Smooth muscle cell (in vitro differentiated cells): ENCODE measurements around the gene CHRM2. TPM values are rescaled to one million over a fixed set of nuclear protein-coding genes. Genes with fewer than 3 reads are reported as not detected.

Experiments
- DNase-seq: peaks from one replicate; lab custom pipeline; 2025; ENCODE audit not compliant: unreplicated experiment; lab: John Stamatoyannopoulos, UW
- H2AFZ ChIP-seq: fragments of 200-600 bp; sonication (generic); 2 replicates; pipeline ENCODE4 v1.6.0; 2016; ENCODE audit warnings: antibody characterized with exemption, low read depth, mild to moderate bottlenecking
- H3F3A ChIP-seq: fragments of 200-600 bp; sonication (generic); 2 replicates; pipeline ENCODE4 v1.6.0; 2017; ENCODE audit warnings: antibody characterized with exemption, low read depth
- H3K27ac ChIP-seq: fragments of 200-600 bp; sonication (generic); 2 replicates; pipeline ENCODE4 v1.5.1; 2016; ENCODE audit warnings: low read depth, mild to moderate bottlenecking
- H3K27me3 ChIP-seq: fragments of 200-600 bp; sonication (generic); 2 replicates; pipeline ENCODE4 v1.6.1; 2016; ENCODE audit warnings: low read depth, mild to moderate bottlenecking
- H3K36me3 ChIP-seq: fragments of 200-600 bp; sonication (generic); 2 replicates; pipeline ENCODE4 v1.5.1; 2016; ENCODE audit warnings: low read depth
- H3K4me1 ChIP-seq: fragments of 200-600 bp; sonication (generic); 2 replicates; pipeline ENCODE4 v1.5.1; 2016; ENCODE audit warnings: low read depth
- H3K4me2 ChIP-seq: fragments of 200-600 bp; sonication (generic); 2 replicates; pipeline ENCODE4 v1.6.0; 2016; ENCODE audit warnings: mild to moderate bottlenecking
- H3K4me3 ChIP-seq: fragments of 200-600 bp; sonication (generic); 2 replicates; pipeline ENCODE4 v1.5.1; 2016; ENCODE audit warnings: mild to moderate bottlenecking
- H3K79me2 ChIP-seq: fragments of 200-600 bp; sonication (generic); 2 replicates; pipeline ENCODE4 v1.6.0; 2016; ENCODE audit warnings: low read depth, mild to moderate bottlenecking
- H3K9ac ChIP-seq: fragments of 200-600 bp; sonication (generic); 2 replicates; pipeline ENCODE4 v1.6.0; 2016; ENCODE audit warnings: low read depth
- H3K9me3 ChIP-seq: fragments of 200-600 bp; sonication (generic); replicated peaks from 2 replicates; pipeline ENCODE4 v1.5.1; 2016; ENCODE audit warnings: low read depth
- H4K20me1 ChIP-seq: fragments of 200-600 bp; sonication (generic); 2 replicates; pipeline ENCODE4 v1.6.0; 2016; ENCODE audit warnings: low read depth
- WGBS: methylation state at CpG from one replicate; pipeline ENCODE4 v1.1.7; 2016; ENCODE audit warnings: low lambda C conversion rate; 5-methylcytosine and 5-hydroxymethylcytosine counted together
- polyA plus RNA-seq: library from polyadenylated mRNA; unstranded; fragments of >200 nt; fragmentation: Nextera tagmentation; extraction: Ambion mirVana; gene quantifications from 2 replicates; pipeline ENCODE4 v1.2.1, GENCODE V29; 2016
- total RNA-seq: library from RNA; depleted of rRNA; stranded (reverse); fragments of >200 nt; gene quantifications from 2 replicates; pipeline ENCODE4 v1.2.3, GENCODE V29; 2014
- TF ChIP-seq, protein P1 (sequence below): fragments of 200-600 bp; sonication (generic); IDR thresholded peaks from 2 replicates; pipeline ENCODE4 v1.5.1; 2017; ENCODE audit warnings: borderline replicate concordance, mild to moderate bottlenecking, antibody characterized with exemption; ENCODE audit not compliant: insufficient read depth, poor library complexity, severe bottlenecking

CHRM2 gene
- total and polyA plus RNA-seq, 2 experiments from 2014 or later, result 0.33 to 3.0 TPM

DNA sequence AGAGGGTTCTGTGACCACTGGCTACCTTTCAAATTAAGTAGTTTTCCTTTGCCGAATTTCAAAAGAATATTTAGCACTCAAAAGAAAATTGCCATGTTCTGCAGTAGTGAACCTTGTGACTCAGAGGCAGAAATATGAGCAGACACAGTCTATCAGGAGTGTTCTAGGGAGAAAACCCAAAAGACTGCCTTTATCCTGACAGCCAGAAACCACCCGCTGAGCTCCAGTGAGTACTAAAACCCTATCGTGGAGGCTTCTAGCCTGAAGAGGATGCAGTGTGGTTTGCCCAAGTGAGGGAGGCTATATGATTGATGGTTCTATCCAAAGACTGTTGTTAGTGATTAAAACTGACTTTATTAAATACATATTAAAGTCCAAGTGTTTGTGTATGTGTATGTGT lies 21.9 kb downstream of the CHRM2 start:
- Histone ChIP-seq H3K27me3 (no peaks in the 10 kb centered on the region), H3K4me2 (no peak overlapping the region), H3F3A (no peaks in the 10 kb centered on the region), H3K36me3 (no peaks in the 10 kb centered on the region), H4K20me1 (no peaks in the 10 kb centered on the region), H3K4me1 (no peaks in the 10 kb centered on the region), H3K9me3 (no peaks in the 10 kb centered on the region), H3K79me2 (no peaks in the 10 kb centered on the region), H2AFZ (no peak overlapping the region), H3K4me3 (no peak overlapping the region), H3K9ac (no peak overlapping the region), H3K27ac (no peak overlapping the region)
- TF ChIP-seq, protein P1, sequence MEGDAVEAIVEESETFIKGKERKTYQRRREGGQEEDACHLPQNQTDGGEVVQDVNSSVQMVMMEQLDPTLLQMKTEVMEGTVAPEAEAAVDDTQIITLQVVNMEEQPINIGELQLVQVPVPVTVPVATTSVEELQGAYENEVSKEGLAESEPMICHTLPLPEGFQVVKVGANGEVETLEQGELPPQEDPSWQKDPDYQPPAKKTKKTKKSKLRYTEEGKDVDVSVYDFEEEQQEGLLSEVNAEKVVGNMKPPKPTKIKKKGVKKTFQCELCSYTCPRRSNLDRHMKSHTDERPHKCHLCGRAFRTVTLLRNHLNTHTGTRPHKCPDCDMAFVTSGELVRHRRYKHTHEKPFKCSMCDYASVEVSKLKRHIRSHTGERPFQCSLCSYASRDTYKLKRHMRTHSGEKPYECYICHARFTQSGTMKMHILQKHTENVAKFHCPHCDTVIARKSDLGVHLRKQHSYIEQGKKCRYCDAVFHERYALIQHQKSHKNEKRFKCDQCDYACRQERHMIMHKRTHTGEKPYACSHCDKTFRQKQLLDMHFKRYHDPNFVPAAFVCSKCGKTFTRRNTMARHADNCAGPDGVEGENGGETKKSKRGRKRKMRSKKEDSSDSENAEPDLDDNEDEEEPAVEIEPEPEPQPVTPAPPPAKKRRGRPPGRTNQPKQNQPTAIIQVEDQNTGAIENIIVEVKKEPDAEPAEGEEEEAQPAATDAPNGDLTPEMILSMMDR, result no peak
- WGBS, result 46% methylated on average over 3 of the region's 3 CpGs
- DNase-seq, result no peak

DNA sequence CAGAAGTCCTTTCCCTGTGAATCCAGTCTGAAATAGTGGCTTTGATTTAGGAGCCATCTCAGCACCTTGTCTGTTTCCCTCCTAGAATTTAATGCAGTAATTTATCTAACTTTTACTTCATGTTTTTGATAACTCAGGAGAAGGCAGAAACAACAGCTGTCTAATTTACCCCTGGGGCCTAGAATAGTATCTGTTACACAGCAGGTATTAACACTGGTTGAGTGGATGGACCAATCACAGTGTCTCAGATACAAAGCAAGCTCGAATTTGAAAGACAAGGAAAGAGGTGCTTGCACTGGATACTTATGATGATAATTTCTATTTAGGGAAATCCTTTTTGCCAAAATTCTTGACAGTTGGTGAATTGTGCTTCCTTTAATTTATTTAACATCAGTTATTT lies 23.4 kb downstream of the CHRM2 start:
- H3F3A ChIP-seq, result no peaks in the 10 kb centered on the region
- no peaks in the 10 kb centered on the region for H4K20me1 ChIP-seq
- H3K9ac ChIP-seq, result no peak overlapping the region
- no peaks in the 10 kb centered on the region for H3K79me2 ChIP-seq
- DNase-seq, result no peak
- H3K4me1 ChIP-seq, result no peaks in the 10 kb centered on the region
- H3K27ac ChIP-seq, result no peak overlapping the region
- no peak overlapping the region for H2AFZ ChIP-seq
- H3K36me3 ChIP-seq, result no peaks in the 10 kb centered on the region
- 80% methylated on average over 1 of the region's 1 CpG for WGBS
- TF ChIP-seq, protein P1, result no peak
- no peaks in the 10 kb centered on the region for H3K9me3 ChIP-seq
- H3K4me3 ChIP-seq, result no peak overlapping the region
- H3K27me3 ChIP-seq, result no peaks in the 10 kb centered on the region
- no peak overlapping the region for H3K4me2 ChIP-seq

DNA sequence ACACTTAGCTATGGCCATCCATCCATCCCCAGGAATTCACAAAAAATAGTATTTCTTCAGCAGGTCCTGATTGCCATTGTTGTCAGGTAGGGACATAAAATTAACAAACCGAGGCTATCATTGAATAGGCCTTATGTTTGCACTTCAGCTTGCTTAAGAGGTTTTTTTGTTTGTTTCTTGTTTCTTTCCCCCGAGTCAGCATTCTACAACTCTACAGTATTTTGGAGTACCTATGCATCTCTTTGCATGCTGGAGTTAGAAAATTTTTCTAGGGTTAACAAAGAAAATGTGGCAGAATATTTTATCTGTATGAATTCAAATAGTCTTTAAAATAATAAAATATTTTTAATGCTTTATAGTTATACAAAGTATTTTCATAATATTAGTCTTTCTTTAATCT lies 26.3 kb downstream of the CHRM2 start:
- Histone ChIP-seq H3F3A (no peaks in the 10 kb centered on the region), H4K20me1 (no peaks in the 10 kb centered on the region), H3K36me3 (no peaks in the 10 kb centered on the region), H3K4me3 (no peak overlapping the region), H3K9ac (no peak overlapping the region), H3K79me2 (no peaks in the 10 kb centered on the region), H3K9me3 (no peaks in the 10 kb centered on the region), H2AFZ (no peak overlapping the region), H3K27me3 (no peaks in the 10 kb centered on the region), H3K4me2 (no peak overlapping the region), H3K27ac (no peak overlapping the region), H3K4me1 (no peaks in the 10 kb centered on the region)
- TF ChIP-seq, protein P1, result no peak
- DNase-seq, result no peak
- 96% methylated on average over 2 of the region's 2 CpGs for WGBS

DNA sequence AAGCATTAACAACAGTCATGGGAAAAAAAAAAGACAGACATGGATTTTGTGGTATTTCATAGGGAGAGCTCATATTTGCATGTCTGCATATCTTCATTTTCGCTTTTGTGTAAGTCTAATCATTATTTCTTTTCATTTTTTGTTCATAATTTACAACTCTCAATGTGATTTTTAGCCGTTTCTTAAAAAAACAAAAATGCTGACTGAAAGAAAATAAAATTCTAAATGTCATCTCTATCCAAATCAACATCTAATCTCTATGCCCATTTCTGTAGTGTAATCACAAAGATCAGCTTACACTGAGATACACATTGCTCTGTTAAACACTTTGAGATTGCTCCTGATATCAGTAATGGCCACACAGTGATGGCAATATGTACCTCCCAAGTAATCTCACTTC lies 29.2 kb downstream of the CHRM2 start:
- no peaks in the 10 kb centered on the region for H3K79me2 ChIP-seq
- 48% methylated on average over 2 of the region's 2 CpGs for WGBS
- no peaks in the 10 kb centered on the region for H4K20me1 ChIP-seq
- no peak overlapping the region for H3K4me3 ChIP-seq
- H3K4me2 ChIP-seq, result no peak overlapping the region
- H3K9me3 ChIP-seq, result no peaks in the 10 kb centered on the region
- no peaks in the 10 kb centered on the region for H3K4me1 ChIP-seq
- TF ChIP-seq, protein P1, result no peak
- no peak overlapping the region for H3K27ac ChIP-seq
- no peak overlapping the region for H3K9ac ChIP-seq
- no peaks in the 10 kb centered on the region for H3K36me3 ChIP-seq
- no peak for DNase-seq
- H2AFZ ChIP-seq, result no peak overlapping the region
- H3F3A ChIP-seq, result no peaks in the 10 kb centered on the region
- no peaks in the 10 kb centered on the region for H3K27me3 ChIP-seq
